ENCODE data around the gene S1PR2. TPM values are rescaled to one million over a fixed set of nuclear protein-coding genes. Genes with fewer than 3 reads are reported as not detected.
A peak's percentile ranks its signal among the peaks of the same experiment; 100 is the strongest.

The S1PR2 gene
- total and polyA plus RNA-seq, 7 experiments from 2014 or later: 0.64 to 6.8 (median 4.1) TPM

DNA sequence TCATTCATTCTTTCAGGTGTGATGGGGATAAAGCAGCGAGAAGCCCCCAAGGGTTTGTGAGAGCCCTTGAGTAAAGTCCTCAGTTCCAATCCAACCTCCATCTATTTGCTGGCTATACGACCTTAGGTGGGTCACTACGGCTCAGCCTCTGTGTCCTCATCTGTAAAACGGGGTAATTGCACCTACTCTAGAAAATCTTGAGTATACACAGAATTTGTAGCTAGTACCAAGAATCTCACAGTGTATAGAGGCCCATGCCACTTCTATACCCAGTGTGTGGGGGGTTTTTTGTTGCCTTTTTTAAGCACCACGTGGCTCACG, 36.0 kb downstream of the S1PR2 start:
- CTCF ChIA-PET: interaction anchor here (0.6 to 0.9 kb wide), 4 partner anchors 32 to 73 kb away, joined by 3 to 5 read pairs (median 4); no protein-coding TSS in a partner anchor
- no peak for ATAC-seq
- intact Hi-C loops (cut with micrococcal nuclease): loop anchor here in 1 of 2 donors (2.0 kb wide), 1 partner anchor 36 kb away; the partner anchor contains the start of gene S1PR2

DNA sequence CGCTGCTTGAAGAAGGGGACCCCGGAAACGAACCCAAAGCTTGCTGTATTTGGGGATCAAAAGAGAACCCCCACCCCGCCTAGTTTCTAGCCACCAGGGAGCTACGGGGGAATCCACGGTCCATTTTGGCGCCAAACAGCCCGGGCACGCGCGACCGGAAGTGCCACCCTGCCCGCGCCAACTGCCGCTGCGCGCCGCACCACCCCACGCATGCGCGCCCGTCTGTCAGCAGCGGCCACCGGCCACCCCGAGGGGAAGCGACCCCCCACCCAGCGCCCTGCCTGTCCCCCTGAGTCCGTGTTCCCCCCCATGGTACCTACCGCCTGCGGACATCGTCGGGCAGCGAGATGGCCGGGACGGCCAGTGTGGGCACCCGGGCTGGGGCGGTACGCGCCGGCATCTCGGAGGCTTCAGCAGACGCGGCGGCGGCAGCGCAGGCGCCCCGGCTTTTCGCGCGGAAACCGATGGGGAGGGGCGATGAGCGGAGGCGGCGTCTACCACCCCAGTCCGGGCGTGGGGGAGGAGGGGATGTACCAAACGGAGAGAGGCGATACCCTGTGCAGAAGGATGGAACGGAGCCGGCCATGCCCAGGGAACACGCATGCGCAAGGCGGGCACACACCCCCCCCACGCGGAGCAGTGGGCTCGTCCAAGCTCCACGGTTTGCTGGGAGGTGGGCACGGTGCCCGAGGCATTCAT, 36.5 kb downstream of the S1PR2 start, which contains the start of gene DNMT1:
DNMT1 (minus strand) TSS at position 454 of the 699 bp plus-strand sequence; CDS start at position 400, 54 bp downstream.
- Mint-ChIP-seq H3K4me1 (peaks cover 14 to 48% (median 41%) of the 10 kb centered on the region in 7 donors), H3K4me3 (peak within 1 kb of the TSS; percentile 87 to 98 (median 95)), H3K9me3 (no peaks in the 10 kb centered on the region), H3K36me3 (peaks cover 0 to 12% (median 4%) of the 10 kb centered on the region in 5 donors), H3K27me3 (no peaks in the 10 kb centered on the region), H3K27ac (peak within 1 kb of the TSS; percentile 82 to 96 (median 92))
- Histone ChIP-seq H3K4me3 (ENCODE audit: low read length) (peak within 1 kb of the TSS; percentile 88), H3K27ac (ENCODE audit: low read depth, low read length) (peak within 1 kb of the TSS; percentile 81), H3K9me3 (ENCODE audit: control insufficient read depth in 2 of 3, low read length in 3 of 3) (no peaks in the 10 kb centered on the region), H3K27me3 (ENCODE audit: control insufficient read depth in 2 of 2, insufficient read depth in 2 of 2, low read length in 2 of 2) (no peaks in the 10 kb centered on the region), H3K36me3 (ENCODE audit: control insufficient read depth in 2 of 3, insufficient read depth in 3 of 3, low read length in 3 of 3) (peaks cover 0 to 15% (median 0%) of the 10 kb centered on the region in 3 experiments), H3K4me1 (ENCODE audit: control insufficient read depth in 2 of 2, insufficient read depth in 2 of 2, low read length in 2 of 2) (peaks cover 7 to 20% of the 10 kb centered on the region in 2 donors)
- ChIA-PET POLR2A (interaction anchor here (0.7 to 1.6 kb wide), 6 partner anchors 52 to 184 kb away, joined by 3 to 6 read pairs (median 4); partner anchors contain the start of genes ICAM5, PPAN and RAVER1), CTCF (interaction anchor here (0.6 to 0.9 kb wide), 5 partner anchors 27 to 73 kb away, joined by 3 to 8 read pairs (median 4); no protein-coding TSS in a partner anchor)
- intact Hi-C loops (cut with micrococcal nuclease): loop anchor here (1.0 to 5.0 kb wide), 10 partner anchors 36 to 1363 kb away; partner anchors contain the start of genes S1PR2 (in 2 of the 2), CDC37 (in 1 of the 2), EIF3G (in 1 of the 2) and ELOF1 (in 1 of the 2)
- DNase-seq (peak; percentile 87 to 98 (median 93)), ATAC-seq (peak; percentile 99)

More for the DNA sequence above, 36.0 kb downstream of the S1PR2 start:
- H3K4me3 ChIP-seq (ENCODE audit: low read length): peak overlapping the region; percentile 88
- Mint-ChIP-seq H3K4me3 (peak overlapping the region; percentile 87 to 98 (median 94)), H3K4me1 (peaks cover 9 to 44% (median 36%) of the 10 kb centered on the region in 7 donors), H3K27me3 (no peaks in the 10 kb centered on the region), H3K27ac (peak overlapping the region; percentile 71 to 93 (median 85)), H3K36me3 (peaks cover 0 to 12% (median 0%) of the 10 kb centered on the region in 5 donors), H3K9me3 (no peaks in the 10 kb centered on the region)
- peak overlapping the region; percentile 81 for H3K27ac ChIP-seq (ENCODE audit: low read depth, low read length)
- no peak for DNase-seq
- POLR2A ChIA-PET: interaction anchor here (1.3 to 1.6 kb wide), 2 partner anchors 89 to 138 kb away, joined by 3 to 5 read pairs; partner anchors contain the start of genes PPAN and RAVER1
- peaks cover 0 to 10% (median 0%) of the 10 kb centered on the region in 3 experiments for H3K36me3 ChIP-seq (ENCODE audit: control insufficient read depth in 2 of 3, insufficient read depth in 3 of 3, low read length in 3 of 3)
- H3K4me1 ChIP-seq (ENCODE audit: control insufficient read depth in 2 of 2, insufficient read depth in 2 of 2, low read length in 2 of 2): peaks cover 7 to 18% of the 10 kb centered on the region in 2 donors
- no peaks in the 10 kb centered on the region for H3K9me3 ChIP-seq (ENCODE audit: control insufficient read depth in 2 of 3, low read length in 3 of 3)
- H3K27me3 ChIP-seq (ENCODE audit: control insufficient read depth in 2 of 2, insufficient read depth in 2 of 2, low read length in 2 of 2): no peaks in the 10 kb centered on the region

DNA sequence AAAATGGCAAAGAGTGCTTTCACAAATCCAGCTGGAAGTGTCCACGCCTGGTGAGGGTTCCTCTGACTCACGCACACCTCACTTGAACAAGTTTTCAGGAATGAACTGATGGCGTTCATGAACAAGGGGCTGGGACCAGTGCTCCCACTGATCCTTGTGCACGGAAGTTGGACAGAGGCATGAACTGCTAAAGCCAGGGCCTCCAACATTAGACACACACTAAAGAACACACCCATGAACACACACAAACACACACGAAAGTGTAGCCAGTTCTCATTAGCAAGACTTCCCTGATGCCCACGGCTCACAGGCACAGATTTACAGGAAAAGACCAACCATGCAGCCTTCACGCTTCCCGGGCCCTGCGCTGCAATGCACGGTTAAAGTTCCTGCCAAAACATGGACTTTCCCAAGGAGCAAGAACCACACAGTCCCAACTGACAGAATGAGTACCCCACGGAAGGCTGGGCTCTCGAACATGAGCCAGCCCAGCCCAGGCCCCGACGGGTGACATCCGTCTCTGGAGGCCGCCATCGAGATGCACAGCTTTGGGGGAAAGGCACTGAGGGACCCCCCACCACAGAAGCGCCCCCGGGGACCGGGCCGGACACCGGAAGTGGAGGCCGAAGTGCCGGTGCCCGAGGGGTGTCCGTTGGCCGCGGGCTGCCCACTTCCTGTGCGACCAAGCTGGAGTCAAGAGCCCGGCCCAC, 37.2 kb downstream of the S1PR2 start:
- Mint-ChIP-seq H3K27ac (peak overlapping the region; percentile 71 to 96 (median 91)), H3K4me1 (peaks cover 16 to 47% (median 41%) of the 10 kb centered on the region in 7 donors), H3K4me3 (peak overlapping the region; percentile 87 to 98 (median 95)), H3K9me3 (no peaks in the 10 kb centered on the region), H3K36me3 (peaks cover 0 to 12% (median 4%) of the 10 kb centered on the region in 5 donors), H3K27me3 (no peaks in the 10 kb centered on the region)
- no peaks in the 10 kb centered on the region for H3K27me3 ChIP-seq (ENCODE audit: control insufficient read depth in 2 of 2, insufficient read depth in 2 of 2, low read length in 2 of 2)
- DNase-seq: peak in 1 of 9 donors; percentile 3
- ChIA-PET POLR2A (interaction anchor here (0.7 to 1.6 kb wide), 6 partner anchors 51 to 185 kb away, joined by 3 to 6 read pairs (median 4); partner anchors contain the start of genes ICAM5, PPAN and RAVER1), CTCF (interaction anchor here (0.7 kb wide), 1 partner anchor 28 kb away, joined by 8 read pairs; no protein-coding TSS in a partner anchor)
- no peaks in the 10 kb centered on the region for H3K9me3 ChIP-seq (ENCODE audit: control insufficient read depth in 2 of 3, low read length in 3 of 3)
- peaks cover 0 to 16% (median 0%) of the 10 kb centered on the region in 3 experiments for H3K36me3 ChIP-seq (ENCODE audit: control insufficient read depth in 2 of 3, insufficient read depth in 3 of 3, low read length in 3 of 3)
- ATAC-seq: no peak
- intact Hi-C loops (cut with micrococcal nuclease): loop anchor here (1.0 to 5.0 kb wide), 10 partner anchors 37 to 1363 kb away; partner anchors contain the start of genes S1PR2 (in 2 of the 2), CDC37 (in 1 of the 2), EIF3G (in 1 of the 2) and ELOF1 (in 1 of the 2)
- H3K4me1 ChIP-seq (ENCODE audit: control insufficient read depth in 2 of 2, insufficient read depth in 2 of 2, low read length in 2 of 2): peaks cover 7 to 20% of the 10 kb centered on the region in 2 donors
- H3K27ac ChIP-seq (ENCODE audit: low read depth, low read length): peak overlapping the region; percentile 81
- peak overlapping the region; percentile 88 for H3K4me3 ChIP-seq (ENCODE audit: low read length)

DNA sequence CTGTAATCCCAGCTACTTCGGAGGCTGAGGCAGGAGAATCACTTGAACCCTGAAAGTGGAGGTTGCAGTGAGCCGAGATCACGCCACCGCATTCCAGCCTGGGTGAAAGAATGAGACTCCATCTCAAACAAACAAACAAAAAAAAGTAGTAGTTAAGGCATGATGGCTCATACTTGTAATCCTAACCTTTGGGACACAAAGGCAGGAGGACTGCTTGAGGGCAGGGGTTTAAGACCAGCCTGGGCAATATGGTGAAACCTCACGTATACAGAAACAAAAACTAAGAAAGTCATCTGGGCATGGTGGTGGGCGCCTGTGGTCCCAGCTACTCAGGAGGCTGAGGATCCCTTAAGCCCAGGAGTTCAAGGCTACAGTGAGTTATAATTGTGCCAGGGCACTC, 38.2 kb downstream of the S1PR2 start:
- Mint-ChIP-seq H3K27me3 (no peaks in the 10 kb centered on the region), H3K4me3 (peak overlapping the region; percentile 32 to 98 (median 89)), H3K27ac (peak overlapping the region in 4 of 9 donors; percentile 17 to 91 (median 37)), H3K4me1 (peaks cover 17 to 53% (median 44%) of the 10 kb centered on the region in 7 donors), H3K9me3 (no peaks in the 10 kb centered on the region), H3K36me3 (peaks cover 0 to 12% (median 4%) of the 10 kb centered on the region in 5 donors)
- Histone ChIP-seq H3K4me3 (ENCODE audit: low read length) (no peak overlapping the region), H3K4me1 (ENCODE audit: control insufficient read depth in 2 of 2, insufficient read depth in 2 of 2, low read length in 2 of 2) (peaks cover 7 to 20% of the 10 kb centered on the region in 2 donors), H3K36me3 (ENCODE audit: control insufficient read depth in 2 of 3, insufficient read depth in 3 of 3, low read length in 3 of 3) (peaks cover 0 to 21% (median 0%) of the 10 kb centered on the region in 3 experiments), H3K27ac (ENCODE audit: low read depth, low read length) (no peak overlapping the region), H3K27me3 (ENCODE audit: control insufficient read depth in 2 of 2, insufficient read depth in 2 of 2, low read length in 2 of 2) (no peaks in the 10 kb centered on the region), H3K9me3 (ENCODE audit: control insufficient read depth in 2 of 3, low read length in 3 of 3) (no peaks in the 10 kb centered on the region)
- ATAC-seq: no peak
- CTCF ChIA-PET: no interaction called here
- POLR2A ChIA-PET: no interaction called here
- intact Hi-C loops (cut with micrococcal nuclease): loop anchor here (5.0 kb wide), 2 partner anchors 86 to 1364 kb away; partner anchors contain the start of genes ELOF1 (in 1 of the 2) and PPAN (in 1 of the 2)
- DNase-seq: no peak

DNA sequence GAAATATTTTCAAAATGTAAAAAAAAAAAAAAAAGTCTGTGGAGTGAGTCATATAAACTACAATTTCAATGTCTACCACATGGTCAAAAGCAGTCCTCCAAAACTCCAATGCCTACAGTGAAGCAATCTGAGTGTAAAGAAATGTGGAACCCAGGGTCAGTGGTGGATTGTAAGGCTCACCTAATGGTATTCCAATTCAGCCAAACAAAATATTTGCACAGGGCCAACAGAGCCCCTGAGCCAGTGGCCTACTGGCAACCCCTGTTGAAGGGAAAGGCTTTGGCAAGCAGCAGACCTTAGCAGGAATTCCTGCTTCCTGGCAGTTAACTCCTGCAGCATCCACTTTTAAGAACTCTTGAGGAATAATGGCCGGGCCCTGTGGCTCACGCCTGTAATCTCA, 39.8 kb downstream of the S1PR2 start:
- Mint-ChIP-seq H3K27me3 (no peaks in the 10 kb centered on the region), H3K27ac (no peak overlapping the region), H3K36me3 (peaks cover 0 to 16% (median 4%) of the 10 kb centered on the region in 5 donors), H3K4me3 (peak overlapping the region in 1 of 10 donors; percentile 59), H3K4me1 (peaks cover 28 to 64% (median 50%) of the 10 kb centered on the region in 7 donors), H3K9me3 (no peaks in the 10 kb centered on the region)
- Histone ChIP-seq H3K4me1 (ENCODE audit: control insufficient read depth in 2 of 2, insufficient read depth in 2 of 2, low read length in 2 of 2) (peaks cover 7 to 20% of the 10 kb centered on the region in 2 donors), H3K27me3 (ENCODE audit: control insufficient read depth in 2 of 2, insufficient read depth in 2 of 2, low read length in 2 of 2) (no peaks in the 10 kb centered on the region), H3K27ac (ENCODE audit: low read depth, low read length) (no peak overlapping the region), H3K9me3 (ENCODE audit: control insufficient read depth in 2 of 3, low read length in 3 of 3) (no peaks in the 10 kb centered on the region), H3K36me3 (ENCODE audit: control insufficient read depth in 2 of 3, insufficient read depth in 3 of 3, low read length in 3 of 3) (peaks cover 0 to 35% (median 4%) of the 10 kb centered on the region in 3 experiments), H3K4me3 (ENCODE audit: low read length) (no peak overlapping the region)
- DNase-seq (no peak), ATAC-seq (no peak)
- POLR2A ChIA-PET: no interaction called here
- intact Hi-C loops (cut with micrococcal nuclease): loop anchor here (5.0 kb wide), 2 partner anchors 84 to 1366 kb away; partner anchors contain the start of genes ELOF1 (in 1 of the 2) and PPAN (in 1 of the 2)
- CTCF ChIA-PET: interaction anchor here (0.6 kb wide), 2 partner anchors 45 to 66 kb away, joined by 3 to 6 read pairs; no protein-coding TSS in a partner anchor

All from naive thymus-derived CD4-positive, alpha-beta T cell (primary cell).